ENCODE data around the gene P4HA2. TPM values are rescaled to one million over a fixed set of nuclear protein-coding genes. Genes with fewer than 3 reads are reported as not detected.

P4HA2 gene
- total and polyA plus RNA-seq, 9 of the 15 experiments (the other 6 are each of a cell fraction or from before 2014, with no cell fraction given): 9.6 to 50.0 (median 12.7) TPM

DNA sequence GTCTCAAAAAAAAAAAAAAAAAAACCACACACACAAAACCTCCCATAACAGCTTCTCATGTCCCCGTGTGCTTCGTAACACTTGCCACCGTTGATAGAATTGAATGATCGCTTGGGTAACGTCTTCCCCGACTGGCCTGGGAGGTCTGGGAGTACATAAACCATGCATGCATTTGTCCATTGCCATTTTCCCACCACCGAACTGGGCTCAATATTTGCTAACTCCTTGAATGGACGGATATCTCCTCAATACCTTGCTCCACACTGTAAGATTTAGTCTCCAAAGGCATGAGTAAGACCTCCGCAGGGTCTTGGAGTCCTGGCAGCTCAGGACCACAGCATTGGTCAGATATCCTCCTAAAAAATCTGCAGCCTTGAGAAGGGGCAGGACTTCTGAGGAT lies 3.2 kb upstream of the P4HA2 start:
- no peak for FAIRE-seq
- TF ChIP-seq ZNF511 (CRISPR knock-in tag; IDR thresholded peaks at IDR 0.05): no peak
- TF ChIP-seq FIP1L1 (IDR thresholded peaks at IDR 0.05; ENCODE audit: low read depth, low read length, poor library complexity, severe bottlenecking): no peak
- TF ChIP-seq HMGXB4 (CRISPR knock-in tag; IDR thresholded peaks at IDR 0.05): no peak
- TF ChIP-seq ZKSCAN3 (CRISPR knock-in tag; IDR thresholded peaks at IDR 0.05): no peak
- TF ChIP-seq, protein P1, sequence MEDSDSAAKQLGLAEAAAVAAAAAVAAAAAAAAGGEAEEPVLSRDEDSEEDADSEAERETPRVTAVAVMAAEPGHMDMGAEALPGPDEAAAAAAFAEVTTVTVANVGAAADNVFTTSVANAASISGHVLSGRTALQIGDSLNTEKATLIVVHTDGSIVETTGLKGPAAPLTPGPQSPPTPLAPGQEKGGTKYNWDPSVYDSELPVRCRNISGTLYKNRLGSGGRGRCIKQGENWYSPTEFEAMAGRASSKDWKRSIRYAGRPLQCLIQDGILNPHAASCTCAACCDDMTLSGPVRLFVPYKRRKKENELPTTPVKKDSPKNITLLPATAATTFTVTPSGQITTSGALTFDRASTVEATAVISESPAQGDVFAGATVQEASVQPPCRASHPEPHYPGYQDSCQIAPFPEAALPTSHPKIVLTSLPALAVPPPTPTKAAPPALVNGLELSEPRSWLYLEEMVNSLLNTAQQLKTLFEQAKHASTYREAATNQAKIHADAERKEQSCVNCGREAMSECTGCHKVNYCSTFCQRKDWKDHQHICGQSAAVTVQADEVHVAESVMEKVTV (CRISPR knock-in tag; IDR thresholded peaks at IDR 0.05): no peak
- TF ChIP-seq TGIF2 (CRISPR knock-in tag; IDR thresholded peaks at IDR 0.05): no peak
- no peak for TF ChIP-seq ZNF165 (CRISPR knock-in tag; IDR thresholded peaks at IDR 0.05; ENCODE audit: borderline replicate concordance)
- no peak for TF ChIP-seq ZSCAN29 (IDR thresholded peaks at IDR 0.05)
- no peak for TF ChIP-seq RNF2 (IDR thresholded peaks at IDR 0.05)
- TF ChIP-seq NR4A1 (CRISPR knock-in tag; IDR thresholded peaks at IDR 0.05): no peak
- TF ChIP-seq NR4A1 (tag; IDR thresholded peaks at IDR 0.05): no peak
- no peak for TF ChIP-seq POLR3A (IDR thresholded peaks at IDR 0.05; ENCODE audit: borderline replicate concordance, extremely low read depth, insufficient read depth, insufficient read length)
- no peak for TF ChIP-seq LEF1 (IDR thresholded peaks at IDR 0.05)
- no peak for TF ChIP-seq XRCC5 (IDR thresholded peaks at IDR 0.05; ENCODE audit: low read depth, low read length)
- TF ChIP-seq HDAC8 (tag; IDR thresholded peaks at IDR 0.05): no peak
- TF ChIP-seq KHSRP (IDR thresholded peaks at IDR 0.05): no peak
- no peak for TF ChIP-seq MLLT1 (IDR thresholded peaks at IDR 0.05)
- TF ChIP-seq ZNF79 (CRISPR knock-in tag; IDR thresholded peaks at IDR 0.05; ENCODE audit: low read depth): no peak
- no peak for TF ChIP-seq HOXB6 (CRISPR knock-in tag; IDR thresholded peaks at IDR 0.05; ENCODE audit: borderline replicate concordance)
- no peak for TF ChIP-seq BDP1 (IDR thresholded peaks at IDR 0.05; ENCODE audit: insufficient read depth, insufficient read length)
- 71% methylated on average over 9 of the region's 9 CpGs for WGBS (ENCODE audit: insufficient coverage, low coverage, missing lambda C conversion rate)

More for the DNA sequence above, 3.2 kb upstream of the P4HA2 start:
- Histone ChIP-seq H3K79me2 (ENCODE audit: control insufficient read depth, insufficient read depth, low read length) (peaks cover 12% of the 10 kb centered on the region; the same call in 1 of the 3 replicates), H3K9me1 (ENCODE audit: control insufficient read depth, insufficient read depth, low read length) (no peaks in the 10 kb centered on the region), H3K36me3 (ENCODE audit: control insufficient read depth, insufficient read depth, low read length) (no peaks in the 10 kb centered on the region), H3K27ac (ENCODE audit: extremely low read depth, low read depth, low read length) (no peak overlapping the region), H3K4me3 (no peak overlapping the region), H3K4me2 (ENCODE audit: insufficient read depth, low read length) (no peak overlapping the region), H2AFZ (ENCODE audit: low read depth, low read length) (peak overlapping the region; percentile 75), H4K20me1 (replicated peaks; ENCODE audit: control insufficient read depth, insufficient read depth, low read length) (no peaks in the 10 kb centered on the region), H3K9ac (ENCODE audit: insufficient read depth in 1 of 2, low read depth in 2 of 2, low read length in 2 of 2) (no peak overlapping the region), H3K4me1 (replicated peaks in 1 of 2; ENCODE audit: control insufficient read depth in 2 of 2, insufficient read depth in 2 of 2, low read length in 2 of 2) (peaks cover 15 to 24% of the 10 kb centered on the region in 2 experiments), H3K9me3 (replicated peaks; ENCODE audit: control insufficient read depth, insufficient read depth, low read depth, low read length) (no peaks in the 10 kb centered on the region), H3K27me3 (ENCODE audit: control insufficient read depth in 2 of 2, insufficient read depth in 2 of 2, low read length in 2 of 2) (no peaks in the 10 kb centered on the region)
- no peak for ATAC-seq
- no TSS peak for BruUV-seq (replicated peaks)
- intact Hi-C loops (cut with micrococcal nuclease): no loop called here
- CTCF ChIA-PET (ENCODE audit: low intra/inter-chr PET ratio): no interaction called here
- POLR2A ChIA-PET: interaction anchor here (1.0 to 1.3 kb wide), 2 partner anchors 10 to 20 kb away, joined by 3 to 5 read pairs; no protein-coding TSS in a partner anchor
- in situ Hi-C loops (cut with MboI): no loop called here
- no peak for DNase-seq (ENCODE audit: extremely low read depth in 1 of 4, low spot score in 3 of 4)

Measured in K562 (cell line).